Loucy (cell line): ENCODE results near the gene ZNF513.

Experiments
- CTCF ChIP-seq: fragments of 200-600 bp; sonication (generic); conservative IDR thresholded peaks from 2 replicates; pipeline ENCODE4 v1.5.1; 2014; ENCODE audit warnings: mild to moderate bottlenecking, antibody characterized with exemption, low read length
- EZH2phosphoT487 ChIP-seq: fragments of 200-600 bp; IDR thresholded peaks from 2 replicates; pipeline ENCODE4 v1.6.1; 2018; ENCODE audit warnings: antibody characterized with exemption, mild to moderate bottlenecking, moderate library complexity, borderline replicate concordance

GRCh38 chr2:27372937-27373336 lies 7.6 kb downstream of the ZNF513 start:
- TF ChIP-seq CTCF: no peak
- no peak for TF ChIP-seq EZH2phosphoT487
